GM23338 (cell line): ENCODE data around the gene INPP5A. TPM values are rescaled to one million over a fixed set of nuclear protein-coding genes. Genes with fewer than 3 reads are reported as not detected.

Experiments used
- ATAC-seq: fragments of 200-7000 bp; cut with Tn5 transposase; 3 replicates; pipeline ENCODE4 v1.9.1; 2020
- DNase-seq: peaks from one replicate; pipeline ENCODE4 v3.0.0-alpha.2; 2015; ENCODE audit warnings: low spot score
- H2AFZ ChIP-seq: fragments of 200-600 bp; sonication (generic); 2 replicates; pipeline ENCODE4 v1.8.0; 2016; ENCODE audit warnings: antibody characterized with exemption, mild to moderate bottlenecking, moderate library complexity
- H3F3A ChIP-seq: fragments of 200-600 bp; sonication (generic); replicated peaks from 2 replicates; pipeline ENCODE4 v1.8.0; 2017; ENCODE audit warnings: antibody characterized with exemption, mixed run types, low read depth
- H3K27ac ChIP-seq: fragments of 200-600 bp; sonication (generic); 2 replicates; pipeline ENCODE4 v1.6.1; 2016; ENCODE audit warnings: low read depth
- H3K27me3 ChIP-seq: fragments of 200-600 bp; sonication (generic); 2 replicates; pipeline ENCODE4 v1.8.0; 2016; ENCODE audit warnings: mild to moderate bottlenecking, mixed run types, moderate library complexity; ENCODE audit not compliant: insufficient read depth
- H3K36me3 ChIP-seq: fragments of 200-600 bp; sonication (generic); 2 replicates; pipeline ENCODE4 v1.8.0; 2016; ENCODE audit warnings: mild to moderate bottlenecking; ENCODE audit not compliant: insufficient read depth
- H3K4me1 ChIP-seq: fragments of 200-600 bp; sonication (generic); 2 replicates; pipeline ENCODE4 v1.8.0; 2016; ENCODE audit warnings: mild to moderate bottlenecking, moderate library complexity; ENCODE audit not compliant: insufficient read depth
- H3K4me2 ChIP-seq: fragments of 200-600 bp; sonication (generic); 2 replicates; pipeline ENCODE4 v1.7.1; 2017; ENCODE audit warnings: mixed run types
- H3K4me3 ChIP-seq: fragments of 200-600 bp; sonication (generic); 2 replicates; pipeline ENCODE4 v1.6.1; 2016; ENCODE audit warnings: mixed run types
- H3K79me2 ChIP-seq: fragments of 200-600 bp; sonication (generic); replicated peaks from 2 replicates; pipeline ENCODE4 v1.8.0; 2017; ENCODE audit warnings: mild to moderate bottlenecking; ENCODE audit not compliant: insufficient read depth
- H3K9me2 ChIP-seq: fragments of 200-600 bp; sonication (generic); 2 replicates; pipeline ENCODE4 v1.8.0; 2017; ENCODE audit not compliant: insufficient read depth
- H4K20me1 ChIP-seq: fragments of 200-600 bp; sonication (generic); replicated peaks from 2 replicates; pipeline ENCODE4 v1.8.0; 2017; ENCODE audit warnings: mild to moderate bottlenecking; ENCODE audit not compliant: insufficient read depth
- H3K27ac Mint-ChIP-seq: 2 replicates; pipeline ENCODE4 v1.8.0; 2020; ENCODE audit warnings: inconsistent platforms, mild to moderate bottlenecking, moderate library complexity, mixed read lengths
- H3K27me3 Mint-ChIP-seq: 3 replicates; pipeline ENCODE4 v1.8.0; 2022; ENCODE audit warnings: low read depth, mild to moderate bottlenecking, moderate library complexity, mixed read lengths, inconsistent platforms; ENCODE audit not compliant: insufficient read depth, poor library complexity
- H3K36me3 Mint-ChIP-seq: 3 replicates; pipeline ENCODE4 v1.8.0; 2021; ENCODE audit warnings: low read depth, mild to moderate bottlenecking, inconsistent platforms, moderate library complexity, mixed read lengths
- H3K4me1 Mint-ChIP-seq: 3 replicates; pipeline ENCODE4 v1.8.0; 2020; ENCODE audit warnings: mild to moderate bottlenecking, inconsistent platforms, mixed read lengths
- H3K4me3 Mint-ChIP-seq: 3 replicates; pipeline ENCODE4 v1.8.0; 2021; ENCODE audit warnings: moderate library complexity, mild to moderate bottlenecking, inconsistent platforms, mixed read lengths
- H3K9me3 Mint-ChIP-seq: 3 replicates; pipeline ENCODE4 v1.8.0; 2020; ENCODE audit warnings: moderate library complexity, mild to moderate bottlenecking, inconsistent platforms, mixed read lengths
- CREB1 ChIP-seq: fragments of 250-450 bp; sonication (Bioruptor Pico); IDR thresholded peaks from 2 replicates; pipeline ENCODE4 v1.5.0; 2020; ENCODE audit warnings: low read depth, mild to moderate bottlenecking, moderate library complexity
- CTCF ChIP-seq, 2 experiments: fragments of 200-600 bp in 1 of 2; sonication (generic) in 1 of 2; conservative IDR thresholded peaks; 2 replicates each; pipeline versions ENCODE4 v1.5.1 to v1.6.1; 2016 to 2017; ENCODE audit warnings: antibody characterized with exemption in 2 of 2, low read depth in 2 of 2, mild to moderate bottlenecking in 2 of 2, moderate library complexity in 1 of 2
- ETS1 ChIP-seq: IDR thresholded peaks from 2 replicates; pipeline ENCODE4 v1.6.1; 2016; ENCODE audit warnings: antibody characterized with exemption
- EZH2 ChIP-seq: fragments of 200-600 bp; sonication (generic); IDR thresholded peaks from one replicate; pipeline ENCODE4 v1.8.0; 2017; ENCODE audit warnings: antibody characterized with exemption, mild to moderate bottlenecking, low read depth; ENCODE audit not compliant: unreplicated experiment
- EZH2phosphoT487 ChIP-seq: fragments of 200-600 bp; sonication (generic); IDR thresholded peaks from one replicate; pipeline ENCODE4 v1.8.1; 2018; ENCODE audit warnings: antibody characterized with exemption; ENCODE audit not compliant: unreplicated experiment
- JUNB ChIP-seq: IDR thresholded peaks from one replicate; pipeline ENCODE4 v1.6.1; 2016; ENCODE audit warnings: antibody characterized with exemption; ENCODE audit not compliant: unreplicated experiment
- NANOG ChIP-seq: IDR thresholded peaks from 2 replicates; pipeline ENCODE4 v1.6.1; 2016; ENCODE audit warnings: antibody characterized with exemption, borderline replicate concordance
- POLR2AphosphoS5 ChIP-seq: IDR thresholded peaks from 2 replicates; pipeline ENCODE4 v1.6.1; 2016; ENCODE audit warnings: antibody characterized with exemption, low read depth
- STAT1 ChIP-seq: IDR thresholded peaks from one replicate; pipeline ENCODE4 v1.6.1; 2016; ENCODE audit warnings: antibody characterized with exemption; ENCODE audit not compliant: unreplicated experiment
- ZNF114 ChIP-seq: fragments of 250-450 bp; sonication (Bioruptor Pico); IDR thresholded peaks from 2 replicates; pipeline ENCODE4 v1.5.0; 2020; ENCODE audit warnings: mild to moderate bottlenecking, moderate library complexity
- ZNF331 ChIP-seq: fragments of 250-450 bp; sonication (Bioruptor Pico); IDR thresholded peaks from 2 replicates; pipeline ENCODE4 v1.5.0; 2020; ENCODE audit warnings: low read depth, mild to moderate bottlenecking, moderate library complexity
- ZNF462 ChIP-seq: fragments of 250-450 bp; sonication (Bioruptor Pico); IDR thresholded peaks from 2 replicates; pipeline ENCODE4 v1.5.0; 2020; ENCODE audit warnings: mild to moderate bottlenecking, moderate library complexity
- polyA plus RNA-seq: library from polyadenylated mRNA; unstranded; fragments of >200 nt; fragmentation: Nextera tagmentation; extraction: Ambion mirVana; gene quantifications from 2 replicates; pipeline ENCODE4 v1.2.1, GENCODE V29; 2016
- total RNA-seq: library from RNA; depleted of rRNA; stranded (reverse); fragments of >200 nt; shearing (Covaris generic); gene quantifications from 2 replicates; pipeline ENCODE4 v1.2.3, GENCODE V29; 2014

Gene INPP5A
- total and polyA plus RNA-seq, 2 experiments from 2014 or later: 5.9 to 40.6 TPM

- Mint-ChIP-seq H3K27ac (0 out of 2 replicates have a peak overlapping the region, but pooled peaks have one; percentile 58), H3K4me3 (no peak overlapping the region), H3K27me3 (peaks cover 6% of the 10 kb centered on the region), H3K9me3 (no peaks in the 10 kb centered on the region; the same call in 2 of the 3 replicates), H3K4me1 (peaks cover 22% of the 10 kb centered on the region), H3K36me3 (no peaks in the 10 kb centered on the region)
- H3K36me3 ChIP-seq: no peaks in the 10 kb centered on the region
- H3F3A ChIP-seq: no peaks in the 10 kb centered on the region
- no peak for ATAC-seq
- H3K4me2 ChIP-seq: no peak overlapping the region
- DNase-seq: no peak
- no peaks in the 10 kb centered on the region for H3K27me3 ChIP-seq
- no peaks in the 10 kb centered on the region for H4K20me1 ChIP-seq
- TF ChIP-seq NANOG (no peak), CREB1 (CRISPR knock-in tag) (no peak), ZNF331 (CRISPR knock-in tag) (no peak), EZH2phosphoT487 (no peak), ZNF462 (CRISPR knock-in tag) (no peak), EZH2 (no peak), STAT1 (no peak), ZNF114 (no peak), POLR2AphosphoS5 (no peak), JUNB (no peak), CTCF (conservative IDR thresholded peaks at IDR 0.05; ENCODE audit: low read depth in 2 of 2) (no peak), ETS1 (no peak)
- H3K27ac ChIP-seq: no peak overlapping the region
- H3K9me2 ChIP-seq: no peaks in the 10 kb centered on the region
- H3K4me1 ChIP-seq: peaks cover 4% of the 10 kb centered on the region; the same call in 1 of the 2 replicates
- 0 out of 2 replicates have a peak, but pooled peaks cover 2% of the 10 kb centered on the region for H3K79me2 ChIP-seq
- no peak overlapping the region for H2AFZ ChIP-seq
- no peak overlapping the region for H3K4me3 ChIP-seq
These were observed 89.4 kb downstream of the INPP5A start for GRCh38 chr10:132626761-132627665.
